GM12891 (cell line): ENCODE results near the gene MX1.
A peak's percentile ranks its signal among the peaks of the same experiment; 100 is the strongest.
"Not testable (repeated sequence)": the region's sequence is repeated elsewhere in the genome, so short reads cannot be mapped to it uniquely, and the experiment has no call there.

Experiments used
- DNase-seq: peaks from one replicate; pipeline ENCODE4 v3.0.0; 2011; ENCODE audit warnings: low spot score; ENCODE audit not compliant: insufficient read length
- FAIRE-seq: peaks from 2 replicates; lab custom pipeline; 2011; peaks lifted over from hg19 to GRCh38; lab: Jason Lieb, UNC
- PAX5 ChIP-seq: IDR thresholded peaks from 2 replicates; pipeline ENCODE4 v1.6.1; 2011; ENCODE audit warnings: low read length, moderate library complexity, mild to moderate bottlenecking; ENCODE audit not compliant: insufficient read depth, severe bottlenecking
- POLR2A ChIP-seq: IDR thresholded peaks from 2 replicates; pipeline ENCODE4 v1.6.1; 2011; ENCODE audit warnings: low read depth, low read length, control low read depth
- POLR2AphosphoS5 ChIP-seq: IDR thresholded peaks from 2 replicates; pipeline ENCODE4 v1.6.1; 2011; ENCODE audit warnings: low read depth, low read length, control low read depth
- POU2F2 ChIP-seq: IDR thresholded peaks from 2 replicates; pipeline ENCODE4 v1.6.1; 2011; ENCODE audit warnings: low read depth, mild to moderate bottlenecking, control low read depth, low read length, moderate library complexity
- SPI1 ChIP-seq: IDR thresholded peaks from 2 replicates; pipeline ENCODE4 v1.6.1; 2011; ENCODE audit warnings: low read depth, low read length, control low read depth
- TAF1 ChIP-seq: IDR thresholded peaks from 2 replicates; pipeline ENCODE4 v1.6.1; 2011; ENCODE audit warnings: low read depth, low read length, control low read depth

MX1 gene

GRCh38 chr21:41419921-41420862 is 5.8 kb upstream of the MX1 start:
- TF ChIP-seq POLR2AphosphoS5 = no peak
- TF ChIP-seq SPI1 = peak; percentile 77
- DNase-seq = peak; percentile 42
- peak; percentile 81 for FAIRE-seq

GRCh38 chr21:41420998-41421397 is 5.0 kb upstream of the MX1 start:
- not testable (repeated sequence) for DNase-seq, FAIRE-seq

DNA sequence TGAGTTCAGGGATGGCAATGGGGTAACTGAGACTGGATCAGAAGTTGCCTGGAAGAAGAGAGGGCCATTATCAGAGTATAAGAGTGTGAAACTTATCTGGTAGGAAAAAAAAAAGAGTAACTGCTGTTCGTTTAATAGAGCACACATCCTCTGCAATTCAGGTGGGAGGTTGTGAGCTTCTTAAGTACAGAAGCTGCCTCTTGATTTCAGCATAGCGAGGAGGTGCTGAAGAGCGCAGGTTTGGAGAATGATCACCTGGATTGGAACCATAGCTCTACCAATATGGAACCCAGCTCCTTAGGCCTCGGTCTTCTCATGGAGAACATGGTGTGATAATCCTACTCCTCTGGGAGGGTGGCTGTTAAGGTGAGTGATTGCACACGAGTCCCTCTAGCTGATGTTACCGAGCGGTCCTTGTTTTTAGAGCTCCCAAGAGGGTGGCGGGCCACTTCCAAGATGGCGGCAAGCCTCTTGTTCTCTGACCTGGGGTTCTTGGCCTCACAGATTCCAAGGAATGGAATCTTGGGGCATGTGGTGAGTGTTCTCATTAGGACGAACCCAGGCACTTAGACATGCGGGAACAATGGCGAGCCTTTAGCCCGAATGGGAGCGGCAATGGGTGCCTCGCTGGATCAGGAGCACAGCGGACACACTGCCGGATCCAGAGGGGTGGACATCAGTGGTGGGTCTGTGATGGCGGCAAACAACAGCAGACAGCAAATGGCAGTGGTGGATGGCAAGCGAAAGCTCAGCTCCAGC is 3.3 kb upstream of the MX1 start:
- no peak for FAIRE-seq

GRCh38 chr21:41423305-41423636 is 2.8 kb upstream of the MX1 start:
- FAIRE-seq, DNase-seq: not testable (repeated sequence)

More for the DNA sequence above, 3.3 kb upstream of the MX1 start:
- no peak for DNase-seq
- TF ChIP-seq POLR2A (no peak), POU2F2 (no peak), SPI1 (no peak), POLR2AphosphoS5 (no peak), TAF1 (no peak), PAX5 (no peak)

DNA sequence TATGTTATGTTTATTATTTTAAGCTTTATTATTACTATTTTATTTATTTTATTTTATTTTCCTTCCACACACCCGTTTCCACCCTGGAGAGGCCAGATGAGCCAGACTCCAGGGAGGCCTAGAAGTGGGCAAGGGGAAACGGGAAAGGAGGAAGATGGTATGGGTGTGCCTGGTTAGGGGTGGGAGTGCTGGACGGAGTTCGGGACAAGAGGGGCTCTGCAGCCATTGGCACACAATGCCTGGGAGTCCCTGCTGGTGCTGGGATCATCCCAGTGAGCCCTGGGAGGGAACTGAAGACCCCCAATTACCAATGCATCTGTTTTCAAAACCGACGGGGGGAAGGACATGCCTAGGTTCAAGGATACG is 468 bp upstream of the MX1 start:
- no peak for TF ChIP-seq SPI1
- TF ChIP-seq TAF1 = no peak
- TF ChIP-seq POLR2A = no peak
- no peak for TF ChIP-seq PAX5
- no peak for TF ChIP-seq POU2F2
- FAIRE-seq (no peak), DNase-seq (no peak)

GRCh38 chr21:41426676-41427404 is 801 bp downstream of the MX1 start:
- TF ChIP-seq TAF1 (0 out of 2 replicates have a peak, but pooled peaks have one; percentile 38), PAX5 (no peak), SPI1 (no peak), POU2F2 (peak; percentile 24; the same call in 1 of the 2 replicates), POLR2AphosphoS5 (peak; percentile 59; the same call in 1 of the 2 replicates), POLR2A (peak; percentile 16; the same call in 1 of the 2 replicates)
- no peak for DNase-seq
- peak; percentile 87 for FAIRE-seq

DNA sequence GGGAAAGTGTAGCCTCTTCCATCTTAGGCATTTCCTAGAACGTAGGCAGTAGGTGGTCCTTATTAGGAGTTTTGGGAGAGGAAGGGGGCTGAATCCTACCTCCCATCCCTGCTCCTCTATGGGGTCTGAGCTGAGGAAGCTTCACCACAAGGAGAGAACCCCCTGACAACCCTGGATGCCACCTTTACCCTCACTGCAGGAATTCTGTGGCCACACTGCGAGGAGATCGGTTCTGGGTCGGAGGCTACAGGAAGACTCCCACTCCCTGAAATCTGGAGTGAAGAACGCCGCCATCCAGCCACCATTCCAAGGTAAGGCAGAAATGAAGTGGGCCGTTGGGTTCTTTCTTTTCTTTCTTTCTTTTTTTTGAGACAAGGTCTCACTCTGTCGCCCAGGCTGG is 1.5 kb downstream of the MX1 start:
- TF ChIP-seq POLR2AphosphoS5 = peak; percentile 47; the same call in 1 of the 2 replicates
- TF ChIP-seq POLR2A = 0 out of 2 replicates have a peak, but pooled peaks have one; percentile 42
- no peak for TF ChIP-seq SPI1
- TF ChIP-seq PAX5 = no peak
- FAIRE-seq (no peak), DNase-seq (no peak)

DNA sequence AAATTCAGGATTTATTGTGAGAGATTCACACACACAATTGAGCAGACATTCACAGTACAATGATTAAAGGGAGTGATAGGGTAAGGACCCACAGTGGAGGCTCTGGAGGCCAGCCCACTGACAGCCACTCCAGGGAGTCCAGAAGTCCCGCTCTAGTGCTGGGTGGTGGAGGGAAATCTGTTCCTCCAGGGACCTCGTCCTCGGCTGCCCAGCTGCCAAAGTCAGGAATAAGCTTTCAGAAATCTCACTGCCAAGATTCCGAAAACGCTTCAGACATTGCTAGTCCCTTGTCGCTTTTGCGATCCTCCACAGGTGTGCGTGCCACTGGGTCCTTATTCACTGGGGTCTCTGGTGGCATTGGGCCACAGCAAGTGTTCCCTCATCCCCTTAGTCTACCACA is 2.3 kb downstream of the MX1 start:
- no peak for TF ChIP-seq TAF1
- 0 out of 2 replicates have a peak, but pooled peaks have one; percentile 15 for TF ChIP-seq POLR2A
- no peak for TF ChIP-seq SPI1
- no peak for TF ChIP-seq POU2F2
- no peak for TF ChIP-seq PAX5
- TF ChIP-seq POLR2AphosphoS5 = peak; percentile 17; the same call in 1 of the 2 replicates
- peak; percentile 71 for FAIRE-seq
- no peak for DNase-seq

DNA sequence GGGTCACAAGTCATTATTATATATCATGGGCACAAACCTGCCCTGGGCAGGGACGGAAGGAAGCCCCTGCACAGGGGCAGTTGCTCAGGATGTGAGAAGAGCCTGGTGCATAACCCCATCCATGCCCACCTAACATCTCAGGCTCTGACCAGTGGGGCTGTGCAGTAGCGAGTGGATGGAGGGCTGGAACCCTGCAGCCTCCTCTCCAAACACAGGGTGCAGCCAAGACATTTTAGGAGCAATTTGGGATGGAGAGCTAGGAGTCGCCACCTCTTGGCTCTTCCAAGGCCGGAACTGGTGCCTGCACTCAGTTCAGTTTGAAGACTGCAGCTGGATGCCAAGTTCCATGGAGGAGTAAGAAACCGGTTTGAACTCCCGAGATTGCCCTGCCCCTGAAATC is 2.8 kb downstream of the MX1 start:
- DNase-seq (no peak), FAIRE-seq (no peak)
- TF ChIP-seq POU2F2 (no peak), TAF1 (no peak), POLR2A (no peak; the same call in 1 of the 2 replicates), SPI1 (no peak), PAX5 (no peak), POLR2AphosphoS5 (no peak)
